HG02571 (cell line): ENCODE measurements around the gene NALCN.

Source experiments
- ATAC-seq: cut with Tn5 transposase; IDR thresholded peaks from one replicate; pipeline ENCODE4 v1.9.1; 2021; ENCODE audit warnings: mild to moderate bottlenecking, moderate library complexity; ENCODE audit not compliant: unreplicated experiment

Gene NALCN

GRCh38 chr13:101210774-101211173, 205.5 kb downstream of the NALCN start:
- ATAC-seq, result no peak

- no peak for ATAC-seq
These were observed 207.0 kb downstream of the NALCN start for GRCh38 chr13:101209206-101209893.

GRCh38 chr13:101205408-101205807, 210.9 kb downstream of the NALCN start:
- no peak for ATAC-seq

GRCh38 chr13:101204270-101205020, 211.9 kb downstream of the NALCN start:
- no peak for ATAC-seq

- no peak for ATAC-seq
These were observed 213.7 kb downstream of the NALCN start for GRCh38 chr13:101202590-101202989.

GRCh38 chr13:101190976-101191375, 225.3 kb downstream of the NALCN start:
- ATAC-seq, result no peak

GRCh38 chr13:101190337-101190736, 226.0 kb downstream of the NALCN start:
- no peak for ATAC-seq

- no peak for ATAC-seq
These were observed 230.7 kb downstream of the NALCN start for GRCh38 chr13:101185606-101186005.

GRCh38 chr13:101181076-101181685, 235.1 kb downstream of the NALCN start:
- no peak for ATAC-seq

- no peak for ATAC-seq
These were observed 237.3 kb downstream of the NALCN start for GRCh38 chr13:101179021-101179420.

GRCh38 chr13:101178406-101178805, 237.9 kb downstream of the NALCN start:
- no peak for ATAC-seq

- no peak for ATAC-seq
These were observed 246.0 kb downstream of the NALCN start for GRCh38 chr13:101170306-101170705.

GRCh38 chr13:101157261-101157660, 259.0 kb downstream of the NALCN start:
- ATAC-seq, result no peak

GRCh38 chr13:101155920-101156319, 260.4 kb downstream of the NALCN start:
- no peak for ATAC-seq

GRCh38 chr13:101152184-101152583, 264.1 kb downstream of the NALCN start:
- no peak for ATAC-seq

- ATAC-seq, result no peak
These were observed 265.3 kb downstream of the NALCN start for GRCh38 chr13:101150998-101151397.

- no peak for ATAC-seq
These were observed 266.4 kb downstream of the NALCN start for GRCh38 chr13:101149735-101150384.

- no peak for ATAC-seq
These were observed 270.0 kb downstream of the NALCN start for GRCh38 chr13:101146101-101146898.

- ATAC-seq, result no peak
These were observed 271.4 kb downstream of the NALCN start for GRCh38 chr13:101144808-101145419.

- ATAC-seq, result no peak
These were observed 275.4 kb downstream of the NALCN start for GRCh38 chr13:101140936-101141335.
